ENCODE measurements around the gene DIS3L2.

Gene DIS3L2

DNA sequence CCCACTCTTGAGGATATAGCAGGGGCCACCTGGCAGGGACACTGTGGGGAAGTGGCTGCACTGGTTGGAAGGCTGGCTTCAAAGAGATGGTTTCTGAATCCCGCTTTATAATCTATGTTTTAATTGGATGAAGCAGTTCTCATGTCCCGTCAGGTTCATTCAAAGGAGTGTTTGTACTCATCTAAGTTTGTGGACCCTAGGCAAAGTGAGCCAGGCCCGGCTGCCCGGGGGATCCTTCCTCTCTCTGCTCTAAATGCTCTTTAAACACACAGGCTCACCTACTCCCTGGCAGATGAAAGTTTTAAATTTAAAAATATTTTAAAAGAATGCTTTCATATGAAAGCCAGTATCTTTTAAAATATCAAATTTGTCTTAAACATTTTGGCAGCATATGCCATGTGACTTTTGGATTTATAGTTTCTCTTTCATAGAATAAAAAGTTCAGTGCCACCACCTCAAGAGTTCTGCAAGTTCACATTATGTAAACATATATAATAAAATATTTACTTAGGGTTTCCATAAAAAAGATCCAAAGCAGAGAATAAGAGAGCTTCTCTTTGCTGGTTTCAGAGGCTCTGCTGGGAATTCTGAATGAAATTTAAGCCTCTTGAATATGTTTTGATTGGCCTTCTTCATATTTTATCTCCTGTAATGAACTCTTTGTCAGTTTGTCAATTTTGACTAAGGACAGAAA lies 273.6 kb downstream of the DIS3L2 start:
- no peak for DNase-seq

- DNase-seq: peak; percentile 49
These were observed 274.2 kb downstream of the DIS3L2 start for GRCh38 chr2:232235716-232236115.

GRCh38 chr2:232236200-232236599 lies 274.7 kb downstream of the DIS3L2 start:
- peak; percentile 4 for DNase-seq

GRCh38 chr2:232237464-232237863 lies 276.0 kb downstream of the DIS3L2 start:
- peak; percentile 49 for DNase-seq

DNA sequence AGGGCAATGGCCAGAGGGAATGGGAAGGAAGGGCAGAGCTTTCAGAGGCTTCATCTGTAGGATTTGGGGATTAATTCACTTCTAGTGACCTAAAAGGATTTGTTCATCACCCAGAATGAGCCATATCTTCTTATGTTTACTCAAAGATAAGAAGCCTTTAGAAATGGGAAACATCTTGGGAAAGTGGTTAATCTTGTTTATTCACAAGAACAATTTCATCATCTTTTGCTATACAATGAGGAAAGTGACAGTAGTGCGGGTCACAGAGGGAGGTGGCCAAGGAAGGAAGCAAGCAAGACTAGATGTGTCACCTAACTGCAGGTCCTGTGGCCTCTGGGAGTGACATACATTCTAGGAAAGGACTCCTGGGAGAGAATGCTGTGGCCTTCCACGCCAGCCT lies 276.6 kb downstream of the DIS3L2 start:
- DNase-seq: peak; percentile 40

GRCh38 chr2:232238596-232238995 lies 277.1 kb downstream of the DIS3L2 start:
- no peak for DNase-seq

GRCh38 chr2:232239951-232240681 lies 278.6 kb downstream of the DIS3L2 start:
- peak; percentile 63 for DNase-seq

DNA sequence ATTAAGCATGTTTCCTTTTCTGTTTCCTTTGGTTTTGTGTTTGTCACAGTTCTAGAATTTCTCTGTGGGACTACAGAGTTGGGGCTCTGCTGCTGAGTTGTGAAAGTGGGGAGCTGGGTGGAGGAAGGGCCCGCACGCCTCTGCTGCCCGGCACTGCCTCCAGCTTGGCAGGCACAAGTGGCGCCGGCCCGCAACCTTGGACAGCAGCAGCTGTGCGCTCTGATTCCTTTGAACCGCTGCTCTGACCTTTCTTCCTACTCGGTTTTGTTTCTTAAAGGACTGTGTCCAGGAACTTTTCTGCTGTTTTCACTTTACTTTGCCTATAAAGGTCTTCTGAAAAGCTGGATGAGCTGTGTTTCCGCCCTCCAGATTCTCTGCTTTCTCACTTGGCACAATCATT lies 279.4 kb downstream of the DIS3L2 start:
- peak; percentile 30 for DNase-seq

- peak; percentile 33 for DNase-seq
These were observed 280.8 kb downstream of the DIS3L2 start for GRCh38 chr2:232242316-232242715.

GRCh38 chr2:232245111-232245510 lies 283.6 kb downstream of the DIS3L2 start:
- DNase-seq: peak; percentile 35

- peak; percentile 33 for DNase-seq
These were observed 284.7 kb downstream of the DIS3L2 start for GRCh38 chr2:232246245-232246644.

GRCh38 chr2:232249096-232249495 lies 287.6 kb downstream of the DIS3L2 start:
- DNase-seq: no peak

DNA sequence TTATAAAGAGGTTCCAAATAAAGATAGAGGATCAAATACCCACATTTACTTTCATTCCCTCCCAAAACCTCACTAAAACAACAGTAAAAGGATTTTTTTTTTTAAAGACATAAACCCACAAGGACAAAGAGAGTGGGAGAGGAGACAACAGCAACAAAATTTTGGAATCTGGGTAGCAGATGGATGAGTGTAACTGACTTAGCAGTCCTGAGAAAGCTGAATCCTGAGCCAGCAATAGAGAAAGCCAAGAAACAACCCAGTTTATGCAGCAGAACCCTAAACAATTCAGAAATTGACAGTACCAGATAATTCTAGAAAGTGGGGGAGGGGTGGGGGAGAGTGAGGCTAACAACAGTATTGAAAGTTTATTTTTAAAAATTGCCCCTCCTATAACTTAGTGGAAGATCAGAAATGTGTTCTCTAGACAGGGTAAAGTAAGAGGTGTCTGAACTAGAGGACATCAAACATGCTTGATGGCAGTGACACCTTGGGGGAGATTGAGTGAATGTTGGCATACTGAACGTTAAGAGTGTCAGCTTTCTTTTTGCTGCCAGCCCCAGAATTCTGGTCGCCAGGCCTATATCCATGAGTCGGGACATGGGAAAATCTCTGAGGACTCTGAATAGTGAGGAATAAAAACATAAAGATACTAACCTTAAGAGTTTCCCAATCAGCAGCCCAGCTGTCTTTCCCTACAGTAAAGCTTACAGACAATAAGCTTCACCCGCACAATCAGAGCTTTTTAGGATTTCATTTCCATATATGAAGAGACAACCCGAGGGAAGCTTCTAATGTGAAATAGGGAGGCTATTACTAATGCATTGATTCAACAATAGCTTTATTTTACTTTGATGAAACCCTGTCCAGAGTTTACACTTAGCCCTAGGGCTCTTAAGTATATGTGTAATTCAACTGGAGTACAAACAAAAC lies 289.0 kb downstream of the DIS3L2 start:
- no peak for DNase-seq

DNA sequence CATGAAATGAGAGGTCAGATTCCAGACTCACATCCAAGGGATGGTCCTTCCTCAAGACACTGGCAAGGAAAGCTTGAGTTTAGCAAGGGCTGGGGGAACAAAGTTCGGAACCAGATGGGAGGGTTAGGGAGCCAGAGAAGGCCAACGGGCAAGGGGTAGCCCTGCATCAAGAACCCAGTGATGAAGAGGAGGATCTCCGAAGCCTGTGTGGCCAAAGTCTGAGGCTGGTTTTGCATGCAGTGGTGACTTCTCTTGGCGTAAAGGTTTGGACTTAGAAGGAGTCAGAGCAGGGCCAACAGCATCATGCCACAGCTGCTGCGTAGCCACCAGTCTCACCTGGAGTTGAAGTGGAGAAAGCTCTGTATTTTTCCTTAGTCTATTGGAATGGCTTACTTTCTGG lies 293.5 kb downstream of the DIS3L2 start:
- DNase-seq: no peak

DNA sequence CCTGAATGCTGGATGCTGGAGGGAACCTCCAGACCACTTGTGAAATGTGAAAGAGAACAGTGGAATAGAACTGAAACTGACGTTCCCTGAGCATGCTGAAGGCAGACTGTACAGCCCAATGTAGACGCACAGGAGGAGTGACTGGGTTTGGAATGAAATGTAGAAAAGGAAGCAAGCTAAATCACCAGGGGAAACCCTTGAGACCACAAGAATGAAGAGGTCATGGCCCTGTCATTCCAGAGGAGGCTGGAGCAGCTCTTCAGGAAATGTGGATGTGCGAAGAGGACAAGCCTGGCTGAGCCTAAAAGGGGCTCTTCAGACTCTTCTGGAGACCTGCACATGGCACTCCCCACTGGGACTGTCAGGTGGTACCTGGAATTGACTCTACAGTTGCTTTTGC lies 298.6 kb downstream of the DIS3L2 start:
- no peak for DNase-seq

GRCh38 chr2:232261776-232262175 lies 300.3 kb downstream of the DIS3L2 start:
- no peak for DNase-seq

- no peak for DNase-seq
These were observed 301.8 kb downstream of the DIS3L2 start for GRCh38 chr2:232263295-232263694.

GRCh38 chr2:232264081-232264480 lies 302.6 kb downstream of the DIS3L2 start:
- no peak for DNase-seq

- no peak for DNase-seq
These were observed 303.8 kb downstream of the DIS3L2 start for GRCh38 chr2:232265329-232265728.

DNA sequence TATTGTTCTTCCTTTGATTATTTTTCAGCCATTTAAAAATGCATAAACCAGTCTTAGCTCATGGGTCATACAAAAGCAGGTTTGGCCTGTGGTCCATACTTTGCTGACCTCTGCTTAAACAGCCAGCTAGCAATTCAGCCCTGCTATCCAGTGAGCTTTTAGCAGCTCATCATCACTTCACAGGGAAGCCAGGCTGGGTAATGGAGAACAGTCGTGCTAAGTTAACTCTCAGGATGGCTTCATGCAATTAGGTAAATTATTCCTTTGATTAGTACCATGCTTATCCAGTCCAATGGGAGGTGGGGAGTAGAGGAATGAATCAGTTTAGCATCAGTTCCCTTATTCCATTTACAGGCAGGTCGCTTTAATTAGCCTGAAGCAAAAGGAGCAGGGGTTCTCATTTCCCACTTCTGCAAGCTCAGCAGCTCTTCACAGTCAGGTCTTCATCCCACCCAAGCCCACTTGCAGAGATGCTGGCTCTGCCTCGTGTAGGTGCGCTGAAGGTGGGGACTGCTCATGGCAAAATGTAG lies 307.2 kb downstream of the DIS3L2 start:
- no peak for DNase-seq

GRCh38 chr2:232269867-232270266 lies 308.4 kb downstream of the DIS3L2 start:
- no peak for DNase-seq

GRCh38 chr2:232273903-232274643 lies 312.6 kb downstream of the DIS3L2 start:
- no peak for DNase-seq

Measured in activated CD8-positive, alpha-beta memory T cell treated with anti-CD3 and anti-CD28 coated beads for 24 hours (primary cell).